GM08714 (cell line): ENCODE measurements around the gene NCS1.
A peak's percentile ranks its signal among the peaks of the same experiment; 100 is the strongest.

Experiments used
- H3K4me3 ChIP-seq: fragments of 200-500 bp; sonication (Bioruptor generic); 2 replicates; pipeline ENCODE4 v1.5.1; 2014; ENCODE audit warnings: mild to moderate bottlenecking, low read length, inconsistent platforms
- ZNF274 ChIP-seq: IDR thresholded peaks from 2 replicates; pipeline ENCODE4 v1.6.1; 2012; ENCODE audit warnings: mild to moderate bottlenecking, low read depth, low read length

Gene NCS1

GRCh38 chr9:130172161-130172857 is at the start of gene NCS1:
Gene NCS1, plus strand, starts transcription at chr9:130172404. Its CDS starts 260 bp downstream, at chr9:130172664.
- TF ChIP-seq ZNF274, result no peak
- H3K4me3 ChIP-seq, result no peak within 1 kb of the TSS

- no peak overlapping the region for H3K4me3 ChIP-seq
- no peak for TF ChIP-seq ZNF274
Measured at GRCh38 chr9:130122456-130122855, 49.7 kb upstream of the NCS1 start.

GRCh38 chr9:130124085-130124860 is 47.9 kb upstream of the NCS1 start:
- no peak overlapping the region for H3K4me3 ChIP-seq
- no peak for TF ChIP-seq ZNF274

- no peak overlapping the region for H3K4me3 ChIP-seq
- no peak for TF ChIP-seq ZNF274
Measured at GRCh38 chr9:130126721-130127433, 45.3 kb upstream of the NCS1 start.

- peak overlapping the region; percentile 22; the same call in 1 of the 2 replicates for H3K4me3 ChIP-seq
Measured at GRCh38 chr9:130128251-130128650, 44.0 kb upstream of the NCS1 start.

GRCh38 chr9:130128733-130129431 is 43.3 kb upstream of the NCS1 start:
- no peak for TF ChIP-seq ZNF274
- peak overlapping the region; percentile 22; the same call in 1 of the 2 replicates for H3K4me3 ChIP-seq

More at GRCh38 chr9:130128251-130128650, 44.0 kb upstream of the NCS1 start:
- no peak for TF ChIP-seq ZNF274

GRCh38 chr9:130129432-130130061 is 42.7 kb upstream of the NCS1 start:
- no peak for TF ChIP-seq ZNF274
- no peak overlapping the region for H3K4me3 ChIP-seq

- no peak overlapping the region for H3K4me3 ChIP-seq
- TF ChIP-seq ZNF274, result no peak
Measured at GRCh38 chr9:130132746-130133145, 39.5 kb upstream of the NCS1 start.

- TF ChIP-seq ZNF274, result no peak
- H3K4me3 ChIP-seq, result no peak overlapping the region
Measured at GRCh38 chr9:130137081-130137640, 35.0 kb upstream of the NCS1 start.

GRCh38 chr9:130137641-130138081 is 34.5 kb upstream of the NCS1 start:
- no peak overlapping the region for H3K4me3 ChIP-seq
- TF ChIP-seq ZNF274, result no peak

- no peak overlapping the region for H3K4me3 ChIP-seq
- TF ChIP-seq ZNF274, result no peak
Measured at GRCh38 chr9:130138171-130138653, 34.0 kb upstream of the NCS1 start.

- no peak overlapping the region for H3K4me3 ChIP-seq
- TF ChIP-seq ZNF274, result no peak
Measured at GRCh38 chr9:130138791-130139190, 33.4 kb upstream of the NCS1 start.

GRCh38 chr9:130139251-130139650 is 33.0 kb upstream of the NCS1 start:
- no peak overlapping the region for H3K4me3 ChIP-seq
- no peak for TF ChIP-seq ZNF274

GRCh38 chr9:130140706-130141105 is 31.5 kb upstream of the NCS1 start:
- TF ChIP-seq ZNF274, result no peak
- H3K4me3 ChIP-seq, result no peak overlapping the region
